Suprapubic skin (tissue), 4 donors: ENCODE results near the gene HPCAL1. TPM values are rescaled to one million over a fixed set of nuclear protein-coding genes. Genes with fewer than 3 reads are reported as not detected.

Experiments used
- DNase-seq, 2 donors: peaks; one replicate each; pipeline ENCODE4 v3.0.0-alpha.2; 2019; ENCODE audit warnings: low spot score in 2 of 2
- H3K27ac ChIP-seq: fragments of 200-600 bp; sonication (generic); one replicate; pipeline ENCODE4 v1.5.1; 2019
- H3K27me3 ChIP-seq: fragments of 200-600 bp; sonication (generic); one replicate; pipeline ENCODE4 v1.5.1; 2019
- H3K36me3 ChIP-seq: fragments of 200-600 bp; sonication (generic); one replicate; pipeline ENCODE4 v1.5.1; 2019
- H3K4me1 ChIP-seq: fragments of 200-600 bp; sonication (generic); one replicate; pipeline ENCODE4 v1.5.1; 2019
- H3K4me3 ChIP-seq: fragments of 200-600 bp; sonication (generic); one replicate; pipeline ENCODE4 v1.5.1; 2019; ENCODE audit warnings: mild to moderate bottlenecking
- H3K9me3 ChIP-seq: fragments of 200-600 bp; sonication (generic); one replicate; pipeline ENCODE4 v1.5.1; 2019
- EP300 ChIP-seq: sonication (generic); formaldehyde crosslinking; IDR thresholded peaks from one replicate; pipeline ENCODE4 v1.6.1; 2017; ENCODE audit warnings: antibody characterized with exemption
- POLR2A ChIP-seq, 2 donors: fragments of 450-650 bp; IDR thresholded peaks; one replicate each; pipeline ENCODE4 v1.6.1; 2017; ENCODE audit warnings: antibody characterized with exemption in 2 of 2, mild to moderate bottlenecking in 2 of 2, moderate library complexity in 2 of 2
- POLR2AphosphoS5 ChIP-seq, 3 donors: sonication (generic); formaldehyde crosslinking; IDR thresholded peaks; one replicate each; pipeline ENCODE4 v1.6.1; 2017; ENCODE audit warnings: antibody characterized with exemption in 3 of 3
- WGBS: methylation state at CpG from one replicate; pipeline ENCODE4 v1.1.5; 2018; 5-methylcytosine and 5-hydroxymethylcytosine counted together
- total RNA-seq, 4 donors: library from RNA; depleted of rRNA; stranded (reverse); fragments of >200 nt; gene quantifications; one replicate each; pipeline ENCODE4 v1.1.0, GENCODE V29; 2016
- TF ChIP-seq, protein P1 (sequence below), 2 donors: fragments of 200-600 bp in 1 of 2; fragments of 450-650 bp in 1 of 2; sonication (generic) in 1 of 2; IDR thresholded peaks; one replicate each; pipeline ENCODE4 v1.5.1; 2016 to 2019; ENCODE audit warnings: antibody characterized with exemption in 2 of 2, mild to moderate bottlenecking in 1 of 2, moderate library complexity in 1 of 2

HPCAL1 gene
- total RNA-seq, 4 donors from 2014 or later, result 27.7 to 40.7 (median 35.3) TPM

DNA sequence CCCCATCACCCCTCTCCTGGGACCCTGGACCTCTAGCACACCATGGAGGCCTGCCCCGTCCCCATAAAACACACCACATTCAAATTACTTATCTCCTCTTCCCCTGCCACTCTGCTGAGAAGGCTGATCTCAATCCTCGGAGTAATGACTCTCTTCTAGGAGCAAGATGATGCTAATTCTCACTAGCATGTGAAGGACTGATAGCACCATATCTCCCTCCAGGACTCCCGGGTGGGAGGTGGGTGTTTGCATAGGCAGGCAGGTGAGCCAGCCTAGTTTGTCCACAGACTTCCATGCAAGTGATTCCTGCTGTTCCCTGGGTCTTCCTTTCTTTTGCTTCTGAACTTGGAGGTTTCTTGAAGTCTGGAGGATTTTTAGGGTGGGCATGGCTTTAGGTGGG lies 40.5 kb downstream of the HPCAL1 start:
- no peaks in the 10 kb centered on the region for H3K9me3 ChIP-seq
- DNase-seq, result no peak
- TF ChIP-seq POLR2A (IDR thresholded peaks at IDR 0.05) (no peak), POLR2AphosphoS5 (IDR thresholded peaks at IDR 0.05) (no peak), EP300 (no peak)
- no peak overlapping the region for H3K4me3 ChIP-seq
- WGBS, result 100% methylated on average over 3 of the region's 3 CpGs
- H3K4me1 ChIP-seq, result peaks cover 19% of the 10 kb centered on the region
- no peaks in the 10 kb centered on the region for H3K27me3 ChIP-seq
- no peak overlapping the region for H3K27ac ChIP-seq
- H3K36me3 ChIP-seq, result no peaks in the 10 kb centered on the region

DNA sequence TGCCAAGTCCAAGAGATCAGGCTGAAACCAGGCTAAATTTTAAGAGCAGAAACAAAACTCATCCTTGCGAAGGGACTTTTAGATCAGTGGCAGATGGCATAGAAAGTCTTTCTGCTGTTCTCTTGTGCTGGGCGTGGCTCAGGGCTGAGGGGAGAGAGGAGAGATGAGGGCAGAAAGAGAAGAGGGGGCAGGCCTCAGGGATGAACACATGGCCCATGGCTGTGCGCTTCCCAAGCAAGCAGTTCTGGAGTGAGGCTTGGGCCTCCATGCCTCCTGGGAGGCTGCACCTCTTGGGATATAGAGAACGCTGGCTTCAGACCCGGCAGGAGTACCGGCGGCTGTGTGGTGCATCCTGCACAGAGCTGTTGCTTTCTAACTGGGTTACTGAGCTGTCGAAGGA lies 41.0 kb downstream of the HPCAL1 start:
- WGBS, result 84% methylated on average over 8 of the region's 8 CpGs
- H3K4me1 ChIP-seq, result peaks cover 19% of the 10 kb centered on the region

DNA sequence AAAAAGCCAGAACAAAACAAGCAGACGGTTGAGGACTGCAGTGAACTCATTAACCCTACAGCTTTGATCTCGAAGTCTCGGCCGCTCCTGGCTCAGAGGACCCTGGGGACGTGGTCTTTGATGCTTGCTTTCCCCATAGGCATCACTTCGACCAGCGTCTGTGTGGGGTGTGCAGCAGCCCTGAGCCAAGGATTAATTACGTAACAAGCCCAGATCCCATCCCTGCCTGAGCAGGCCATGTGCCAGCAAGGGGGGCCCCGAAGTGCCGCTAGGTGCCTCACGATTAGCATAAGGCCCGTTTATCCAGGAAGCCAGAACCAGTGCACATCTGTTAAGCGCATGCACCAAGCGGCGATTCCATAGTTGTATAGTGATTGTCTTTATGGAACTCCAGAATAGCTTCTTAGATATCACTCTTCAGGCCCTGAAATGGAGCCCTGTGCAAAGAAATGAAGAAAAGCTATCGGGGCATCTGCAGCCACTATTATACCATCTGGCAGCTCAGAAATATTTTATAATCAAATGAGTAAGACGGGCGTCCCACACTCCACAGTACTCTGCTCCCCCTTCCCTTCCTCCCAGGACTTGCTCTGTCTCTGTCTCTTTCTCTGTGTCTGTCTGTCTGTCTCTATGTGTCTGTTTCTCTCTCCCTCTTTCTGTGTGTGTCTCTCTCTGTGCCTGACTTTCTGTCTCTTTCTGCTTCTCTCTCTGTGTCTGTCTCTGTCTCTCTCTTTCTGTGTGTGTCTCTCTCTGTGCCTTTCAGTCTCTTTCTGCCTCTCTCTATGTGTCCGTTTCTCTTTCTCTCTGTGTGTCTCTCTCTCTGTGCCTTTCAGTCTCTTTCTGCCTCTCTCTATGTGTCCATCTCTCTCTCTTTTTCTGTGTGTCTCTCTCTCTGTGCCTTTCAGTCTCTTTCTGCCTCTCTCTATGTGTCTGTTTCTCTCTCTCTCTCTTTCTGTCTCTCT lies 41.7 kb downstream of the HPCAL1 start:
- H3K4me3 ChIP-seq, result no peak overlapping the region
- no peaks in the 10 kb centered on the region for H3K9me3 ChIP-seq
- H3K36me3 ChIP-seq, result no peaks in the 10 kb centered on the region
- no peaks in the 10 kb centered on the region for H3K27me3 ChIP-seq
- DNase-seq, result no peak
- H3K27ac ChIP-seq, result no peak overlapping the region
- peaks cover 19% of the 10 kb centered on the region for H3K4me1 ChIP-seq
- TF ChIP-seq, protein P1, sequence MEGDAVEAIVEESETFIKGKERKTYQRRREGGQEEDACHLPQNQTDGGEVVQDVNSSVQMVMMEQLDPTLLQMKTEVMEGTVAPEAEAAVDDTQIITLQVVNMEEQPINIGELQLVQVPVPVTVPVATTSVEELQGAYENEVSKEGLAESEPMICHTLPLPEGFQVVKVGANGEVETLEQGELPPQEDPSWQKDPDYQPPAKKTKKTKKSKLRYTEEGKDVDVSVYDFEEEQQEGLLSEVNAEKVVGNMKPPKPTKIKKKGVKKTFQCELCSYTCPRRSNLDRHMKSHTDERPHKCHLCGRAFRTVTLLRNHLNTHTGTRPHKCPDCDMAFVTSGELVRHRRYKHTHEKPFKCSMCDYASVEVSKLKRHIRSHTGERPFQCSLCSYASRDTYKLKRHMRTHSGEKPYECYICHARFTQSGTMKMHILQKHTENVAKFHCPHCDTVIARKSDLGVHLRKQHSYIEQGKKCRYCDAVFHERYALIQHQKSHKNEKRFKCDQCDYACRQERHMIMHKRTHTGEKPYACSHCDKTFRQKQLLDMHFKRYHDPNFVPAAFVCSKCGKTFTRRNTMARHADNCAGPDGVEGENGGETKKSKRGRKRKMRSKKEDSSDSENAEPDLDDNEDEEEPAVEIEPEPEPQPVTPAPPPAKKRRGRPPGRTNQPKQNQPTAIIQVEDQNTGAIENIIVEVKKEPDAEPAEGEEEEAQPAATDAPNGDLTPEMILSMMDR (IDR thresholded peaks at IDR 0.05), result no peak
- TF ChIP-seq POLR2A (IDR thresholded peaks at IDR 0.05) (no peak), POLR2AphosphoS5 (IDR thresholded peaks at IDR 0.05) (no peak), EP300 (no peak)
- 68% methylated on average over 19 of the region's 19 CpGs for WGBS

More for the DNA sequence above, 41.0 kb downstream of the HPCAL1 start:
- no peak for DNase-seq
- no peaks in the 10 kb centered on the region for H3K36me3 ChIP-seq
- TF ChIP-seq, protein P1 (IDR thresholded peaks at IDR 0.05), result no peak
- TF ChIP-seq POLR2A (IDR thresholded peaks at IDR 0.05), result no peak
- no peak for TF ChIP-seq EP300
- no peak for TF ChIP-seq POLR2AphosphoS5 (IDR thresholded peaks at IDR 0.05)
- H3K27me3 ChIP-seq, result no peaks in the 10 kb centered on the region
- no peak overlapping the region for H3K27ac ChIP-seq
- H3K4me3 ChIP-seq, result no peak overlapping the region
- H3K9me3 ChIP-seq, result no peaks in the 10 kb centered on the region

DNA sequence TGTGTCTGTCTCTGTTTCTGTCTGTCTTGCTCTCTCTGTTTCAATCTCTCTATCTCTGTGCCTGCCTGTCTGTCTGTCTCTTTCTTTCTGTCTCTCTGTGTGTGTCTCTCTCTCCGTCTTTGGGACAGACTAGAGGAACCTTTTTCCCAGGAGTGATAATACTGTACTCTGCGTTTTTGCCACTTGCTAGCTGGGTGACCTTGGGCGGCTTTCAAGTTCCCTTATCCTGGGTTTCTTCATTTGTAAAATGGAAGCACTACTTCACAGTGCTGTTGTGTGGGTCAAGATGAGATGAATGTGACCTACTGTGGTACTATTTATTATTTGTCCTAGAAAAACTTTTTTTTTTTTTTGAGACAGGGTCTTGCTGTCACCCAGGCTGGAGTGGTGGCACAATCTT lies 42.4 kb downstream of the HPCAL1 start:
- no peak for TF ChIP-seq POLR2A (IDR thresholded peaks at IDR 0.05)
- TF ChIP-seq, protein P1 (IDR thresholded peaks at IDR 0.05), result no peak
- TF ChIP-seq EP300, result no peak
- no peak for TF ChIP-seq POLR2AphosphoS5 (IDR thresholded peaks at IDR 0.05)
- H3K4me3 ChIP-seq, result no peak overlapping the region
- no peak for DNase-seq
- no peaks in the 10 kb centered on the region for H3K36me3 ChIP-seq
- H3K27me3 ChIP-seq, result no peaks in the 10 kb centered on the region
- WGBS, result 82% methylated on average over 3 of the region's 3 CpGs
- peaks cover 19% of the 10 kb centered on the region for H3K4me1 ChIP-seq
- no peaks in the 10 kb centered on the region for H3K9me3 ChIP-seq
- H3K27ac ChIP-seq, result no peak overlapping the region

DNA sequence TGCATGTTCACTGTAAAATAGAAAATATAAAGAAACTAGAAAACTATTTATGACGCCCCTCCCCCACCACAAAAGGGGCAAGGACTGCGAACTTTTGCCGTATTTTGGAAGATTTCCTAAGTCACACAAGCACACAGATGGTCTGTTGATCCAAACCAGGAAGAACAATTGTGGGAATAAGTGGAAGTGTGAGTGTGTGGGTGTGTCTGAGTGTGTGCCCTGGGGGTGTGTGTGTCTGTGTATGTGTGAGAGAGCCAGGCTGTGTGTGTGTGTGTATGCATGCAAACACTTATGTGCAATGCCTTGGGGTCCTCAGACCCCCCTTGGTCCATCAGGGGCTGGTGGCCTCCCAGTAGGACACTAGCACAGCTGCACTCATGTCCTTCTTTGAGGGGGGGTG lies 43.1 kb downstream of the HPCAL1 start:
- H3K9me3 ChIP-seq, result no peaks in the 10 kb centered on the region
- H3K4me1 ChIP-seq, result peaks cover 19% of the 10 kb centered on the region
- 77% methylated on average over 3 of the region's 3 CpGs for WGBS
- H3K36me3 ChIP-seq, result no peaks in the 10 kb centered on the region
- no peak overlapping the region for H3K27ac ChIP-seq
- DNase-seq, result no peak
- TF ChIP-seq, protein P1 (IDR thresholded peaks at IDR 0.05), result no peak
- TF ChIP-seq POLR2AphosphoS5 (IDR thresholded peaks at IDR 0.05) (no peak), EP300 (no peak), POLR2A (IDR thresholded peaks at IDR 0.05) (no peak)
- H3K27me3 ChIP-seq, result no peaks in the 10 kb centered on the region
- no peak overlapping the region for H3K4me3 ChIP-seq
